ENCODE data around the gene ARV1. TPM values are rescaled to one million over a fixed set of nuclear protein-coding genes. Genes with fewer than 3 reads are reported as not detected.

The ARV1 gene
- total and polyA plus RNA-seq, 2 donors = 19.7 to 24.8 TPM

GRCh38 chr1:230958370-230958769 lies 20.5 kb upstream of the ARV1 start:
- no peak overlapping the region for H3K27ac ChIP-seq (ENCODE audit: low read depth)
- DNase-seq (ENCODE audit: extremely low spot score) = no peak
- WGBS = 95% methylated on average over 4 of the region's 4 CpGs
- H3K36me3 ChIP-seq (ENCODE audit: insufficient read depth) = peaks cover 4% of the 10 kb centered on the region
- no peak overlapping the region for H3K4me3 ChIP-seq (ENCODE audit: low read depth, low read length)
- no peaks in the 10 kb centered on the region for H3K4me1 ChIP-seq (ENCODE audit: insufficient read depth)

GRCh38 chr1:230964896-230965295 lies 14.0 kb upstream of the ARV1 start:
- Histone ChIP-seq H3K4me1 (ENCODE audit: insufficient read depth) (no peaks in the 10 kb centered on the region), H3K27ac (ENCODE audit: low read depth) (no peak overlapping the region), H3K36me3 (ENCODE audit: insufficient read depth) (peaks cover 1% of the 10 kb centered on the region), H3K4me3 (ENCODE audit: low read depth, low read length) (no peak overlapping the region)
- WGBS = 51% methylated on average over 2 of the region's 2 CpGs
- DNase-seq (ENCODE audit: extremely low spot score) = no peak

DNA sequence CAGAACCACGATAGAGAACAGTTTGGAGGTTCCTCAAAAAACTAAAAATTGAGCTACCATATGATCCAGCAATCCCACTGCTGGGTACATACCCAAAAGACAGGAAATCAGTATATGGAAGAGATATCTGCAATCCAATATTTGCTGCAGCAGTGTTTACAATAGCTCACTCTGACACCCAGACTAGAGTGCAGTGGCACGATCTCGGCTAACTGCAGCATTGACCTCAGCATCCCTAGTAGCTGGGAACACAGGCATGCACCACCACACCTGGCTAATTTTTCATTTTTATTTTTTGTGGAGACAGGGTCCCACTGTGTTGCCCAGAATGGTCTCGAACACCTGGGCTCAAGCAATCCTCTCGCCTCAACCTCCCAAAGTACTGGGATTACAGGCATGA lies 13.4 kb upstream of the ARV1 start:
- Histone ChIP-seq H3K4me1 (ENCODE audit: insufficient read depth) (no peaks in the 10 kb centered on the region), H3K4me3 (ENCODE audit: low read depth, low read length) (no peak overlapping the region), H3K36me3 (ENCODE audit: insufficient read depth) (no peaks in the 10 kb centered on the region), H3K27ac (ENCODE audit: low read depth) (no peak overlapping the region)
- no peak for DNase-seq (ENCODE audit: extremely low spot score)
- WGBS = 96% methylated on average over 5 of the region's 5 CpGs

GRCh38 chr1:230966358-230966873 lies 12.5 kb upstream of the ARV1 start:
- 81% methylated on average over 5 of the region's 5 CpGs for WGBS
- Histone ChIP-seq H3K27ac (ENCODE audit: low read depth) (no peak overlapping the region), H3K4me1 (ENCODE audit: insufficient read depth) (no peaks in the 10 kb centered on the region), H3K36me3 (ENCODE audit: insufficient read depth) (no peaks in the 10 kb centered on the region), H3K4me3 (ENCODE audit: low read depth, low read length) (no peak overlapping the region)
- DNase-seq (ENCODE audit: extremely low spot score) = no peak

DNA sequence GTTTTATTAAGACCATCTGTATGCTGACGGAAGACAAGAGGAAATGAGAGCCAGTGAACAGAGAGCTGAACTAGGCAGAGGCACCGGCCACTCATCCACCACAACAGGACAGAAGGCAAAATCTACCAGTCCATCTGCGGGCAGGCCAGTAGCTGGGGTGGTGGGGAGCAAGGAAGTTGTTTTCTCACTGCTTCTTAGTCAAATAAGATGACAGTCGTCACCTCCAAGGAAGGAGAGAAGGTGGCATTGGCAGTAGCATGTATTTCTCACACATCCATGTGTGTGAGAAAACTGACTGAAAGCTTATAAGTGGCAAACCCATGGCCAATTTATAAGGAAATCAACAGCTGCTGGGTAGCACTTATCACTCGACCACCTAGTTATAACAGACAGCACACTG lies 8.5 kb upstream of the ARV1 start:
- H3K4me3 ChIP-seq (ENCODE audit: low read depth, low read length) = no peak overlapping the region
- H3K27ac ChIP-seq (ENCODE audit: low read depth) = no peak overlapping the region
- no peaks in the 10 kb centered on the region for H3K4me1 ChIP-seq (ENCODE audit: insufficient read depth)
- no peak for DNase-seq (ENCODE audit: extremely low spot score)
- 83% methylated on average over 5 of the region's 5 CpGs for WGBS
- H3K36me3 ChIP-seq (ENCODE audit: insufficient read depth) = no peaks in the 10 kb centered on the region

DNA sequence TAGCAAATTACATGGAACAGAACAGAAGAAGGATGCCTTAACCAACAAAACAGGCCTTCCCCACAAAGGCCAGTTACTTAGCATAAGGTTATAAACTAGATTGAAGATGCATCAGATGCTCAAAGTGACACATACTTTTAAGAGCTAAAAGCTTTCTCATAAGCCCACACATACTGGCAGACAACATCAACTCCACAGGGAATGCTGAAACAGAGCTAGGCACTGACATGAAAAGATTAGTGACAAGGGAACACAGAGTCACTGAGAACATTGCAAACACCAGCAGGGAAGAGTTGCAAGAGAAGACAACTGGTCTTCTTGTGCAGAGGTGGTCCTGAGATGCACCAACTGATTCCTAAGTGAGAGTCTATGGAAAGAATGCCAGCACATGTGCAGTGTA lies 7.1 kb upstream of the ARV1 start:
- Histone ChIP-seq H3K4me3 (ENCODE audit: low read depth, low read length) (no peak overlapping the region), H3K4me1 (ENCODE audit: insufficient read depth) (no peaks in the 10 kb centered on the region), H3K36me3 (ENCODE audit: insufficient read depth) (no peaks in the 10 kb centered on the region), H3K27ac (ENCODE audit: low read depth) (no peak overlapping the region)
- DNase-seq (ENCODE audit: extremely low spot score) = no peak

DNA sequence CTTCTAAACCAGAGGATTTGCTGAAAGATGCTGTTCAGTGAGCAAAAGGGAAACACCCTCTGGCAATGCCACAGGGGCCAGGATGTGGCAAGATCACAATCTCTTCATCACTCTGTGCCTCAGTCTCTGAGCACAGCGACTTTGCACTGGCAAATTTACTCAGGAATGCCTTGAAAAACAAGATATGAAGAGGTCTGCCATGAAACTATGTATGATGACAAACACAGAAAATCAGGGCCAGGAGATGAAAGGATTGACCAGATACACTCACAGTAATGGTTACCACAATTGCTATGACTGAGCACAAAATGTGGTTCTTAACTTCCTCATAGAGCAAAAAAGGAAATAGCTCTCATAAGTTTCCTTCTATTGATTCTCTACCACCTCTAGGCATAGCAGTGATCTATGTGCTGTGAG lies 6.0 kb upstream of the ARV1 start:
- H3K4me1 ChIP-seq (ENCODE audit: insufficient read depth) = no peaks in the 10 kb centered on the region
- DNase-seq (ENCODE audit: extremely low spot score) = no peak
- no peak overlapping the region for H3K4me3 ChIP-seq (ENCODE audit: low read depth, low read length)
- 72% methylated on average over 1 of the region's 1 CpG for WGBS
- H3K27ac ChIP-seq (ENCODE audit: low read depth) = no peak overlapping the region
- H3K36me3 ChIP-seq (ENCODE audit: insufficient read depth) = no peaks in the 10 kb centered on the region

GRCh38 chr1:230975636-230976035 lies 3.3 kb upstream of the ARV1 start:
- Histone ChIP-seq H3K27ac (ENCODE audit: low read depth) (no peak overlapping the region), H3K36me3 (ENCODE audit: insufficient read depth) (no peaks in the 10 kb centered on the region), H3K4me3 (ENCODE audit: low read depth, low read length) (no peak overlapping the region), H3K4me1 (ENCODE audit: insufficient read depth) (peaks cover 2% of the 10 kb centered on the region)
- WGBS = 96% methylated on average over 3 of the region's 3 CpGs
- DNase-seq (ENCODE audit: extremely low spot score) = no peak

GRCh38 chr1:230976360-230976759 lies 2.5 kb upstream of the ARV1 start:
- 93% methylated on average over 4 of the region's 4 CpGs for WGBS
- no peak overlapping the region for H3K4me3 ChIP-seq (ENCODE audit: low read depth, low read length)
- H3K36me3 ChIP-seq (ENCODE audit: insufficient read depth) = no peaks in the 10 kb centered on the region
- H3K4me1 ChIP-seq (ENCODE audit: insufficient read depth) = peaks cover 2% of the 10 kb centered on the region
- DNase-seq (ENCODE audit: extremely low spot score) = no peak
- H3K27ac ChIP-seq (ENCODE audit: low read depth) = no peak overlapping the region

- WGBS = 70% methylated on average over 14 of the region's 14 CpGs
- H3K27ac ChIP-seq (ENCODE audit: low read depth) = no peak overlapping the region
- H3K36me3 ChIP-seq (ENCODE audit: insufficient read depth) = no peaks in the 10 kb centered on the region
- H3K4me3 ChIP-seq (ENCODE audit: low read depth, low read length) = peak overlapping the region; percentile 91
- H3K4me1 ChIP-seq (ENCODE audit: insufficient read depth) = peaks cover 2% of the 10 kb centered on the region
- DNase-seq (ENCODE audit: extremely low spot score) = no peak
Measured at GRCh38 chr1:230976825-230977747, 1.8 kb upstream of the ARV1 start.

DNA sequence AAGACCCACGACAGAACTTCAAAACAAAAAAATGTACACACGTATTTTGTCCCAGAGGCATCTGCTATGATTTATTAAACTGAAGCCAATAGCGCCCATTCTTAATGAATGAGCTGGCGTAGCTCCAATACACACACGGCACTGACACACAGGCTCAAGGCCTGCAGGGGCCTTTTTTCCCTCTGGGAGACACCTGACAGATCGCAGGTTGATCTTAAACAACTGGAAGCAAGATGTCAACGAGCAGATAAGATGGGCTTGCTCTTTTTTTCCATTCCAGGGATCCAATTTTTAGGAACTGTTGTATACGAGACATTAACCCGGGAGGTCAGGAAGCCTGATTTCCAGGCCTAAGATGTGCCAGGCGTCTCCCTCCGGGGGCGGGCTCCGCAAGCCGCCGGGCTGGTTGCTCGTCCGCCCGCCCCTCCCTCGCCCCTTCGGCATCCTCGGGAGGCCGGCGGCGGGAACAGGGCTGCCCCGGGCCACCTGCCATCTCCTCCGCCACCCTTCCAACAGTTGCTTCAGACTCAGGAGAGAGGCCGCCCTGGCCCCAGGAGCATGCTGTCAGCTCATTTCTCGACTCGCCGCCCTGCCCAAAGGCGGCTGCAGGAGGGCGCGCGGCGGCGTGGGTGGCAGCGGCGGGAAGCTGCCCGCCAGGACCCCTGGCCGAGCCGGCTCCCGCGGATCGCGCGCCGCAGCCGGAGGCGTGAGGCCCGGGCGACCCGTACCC lies 968 bp upstream of the ARV1 start:
- H3K27ac ChIP-seq (ENCODE audit: low read depth) = no peak overlapping the region
- no peaks in the 10 kb centered on the region for H3K36me3 ChIP-seq (ENCODE audit: insufficient read depth)
- 2% methylated on average over 52 of the region's 52 CpGs for WGBS
- no peak for DNase-seq (ENCODE audit: extremely low spot score)
- H3K4me1 ChIP-seq (ENCODE audit: insufficient read depth) = peaks cover 2% of the 10 kb centered on the region
- peak overlapping the region; percentile 91 for H3K4me3 ChIP-seq (ENCODE audit: low read depth, low read length)

DNA sequence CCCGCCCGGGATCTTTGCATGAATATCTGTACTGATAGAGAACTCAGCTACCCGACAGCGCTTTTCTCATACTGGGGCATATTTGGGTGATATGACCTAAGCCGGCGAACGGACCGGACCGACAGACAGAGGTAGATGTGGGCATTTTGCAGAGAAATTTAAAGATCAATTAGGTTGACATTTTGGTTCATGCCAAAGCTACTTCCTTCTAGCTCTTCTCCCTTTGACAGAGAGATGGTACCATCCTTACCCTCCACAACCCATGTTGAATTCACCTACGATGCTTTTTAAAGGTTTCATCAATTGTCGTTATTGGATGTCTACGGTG lies 459 bp downstream of the ARV1 start:
- no peak for DNase-seq (ENCODE audit: extremely low spot score)
- no peak overlapping the region for H3K27ac ChIP-seq (ENCODE audit: low read depth)
- peak overlapping the region; percentile 91 for H3K4me3 ChIP-seq (ENCODE audit: low read depth, low read length)
- no peaks in the 10 kb centered on the region for H3K36me3 ChIP-seq (ENCODE audit: insufficient read depth)
- peaks cover 2% of the 10 kb centered on the region for H3K4me1 ChIP-seq (ENCODE audit: insufficient read depth)
- WGBS = 6% methylated on average over 12 of the region's 12 CpGs

GRCh38 chr1:230979952-230980351 lies 1.1 kb downstream of the ARV1 start:
- no peaks in the 10 kb centered on the region for H3K36me3 ChIP-seq (ENCODE audit: insufficient read depth)
- no peak overlapping the region for H3K27ac ChIP-seq (ENCODE audit: low read depth)
- H3K4me1 ChIP-seq (ENCODE audit: insufficient read depth) = peaks cover 2% of the 10 kb centered on the region
- no peak overlapping the region for H3K4me3 ChIP-seq (ENCODE audit: low read depth, low read length)
- DNase-seq (ENCODE audit: extremely low spot score) = no peak
- 82% methylated on average over 4 of the region's 4 CpGs for WGBS

DNA sequence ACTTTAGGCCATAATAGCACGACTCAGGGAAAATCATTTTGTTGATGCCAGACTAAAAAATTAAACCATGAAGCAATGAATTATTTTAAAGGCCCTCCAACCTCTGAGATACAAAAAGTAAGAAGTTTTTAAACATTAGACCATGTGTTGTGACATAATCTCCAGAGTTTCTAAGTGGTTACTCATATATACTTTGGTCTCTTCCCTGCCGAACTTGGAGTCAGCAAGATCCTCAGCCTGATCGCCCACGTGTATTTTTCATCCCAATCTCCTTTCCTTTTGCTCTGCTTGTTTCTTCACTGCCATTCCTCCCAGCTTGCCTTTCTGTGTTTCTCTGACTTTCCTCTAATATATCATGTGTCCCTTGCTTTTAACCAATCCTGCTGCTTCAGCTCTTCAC lies 3.8 kb downstream of the ARV1 start:
- H3K27ac ChIP-seq (ENCODE audit: low read depth) = no peak overlapping the region
- no peaks in the 10 kb centered on the region for H3K36me3 ChIP-seq (ENCODE audit: insufficient read depth)
- DNase-seq (ENCODE audit: extremely low spot score) = no peak
- H3K4me3 ChIP-seq (ENCODE audit: low read depth, low read length) = no peak overlapping the region
- H3K4me1 ChIP-seq (ENCODE audit: insufficient read depth) = peaks cover 2% of the 10 kb centered on the region
- 89% methylated on average over 4 of the region's 4 CpGs for WGBS
